ENCODE measurements around the gene AGAP2. TPM values are rescaled to one million over a fixed set of nuclear protein-coding genes. Genes with fewer than 3 reads are reported as not detected.

The AGAP2 gene
- total RNA-seq, 1 donor from 2014 or later: not detected

DNA sequence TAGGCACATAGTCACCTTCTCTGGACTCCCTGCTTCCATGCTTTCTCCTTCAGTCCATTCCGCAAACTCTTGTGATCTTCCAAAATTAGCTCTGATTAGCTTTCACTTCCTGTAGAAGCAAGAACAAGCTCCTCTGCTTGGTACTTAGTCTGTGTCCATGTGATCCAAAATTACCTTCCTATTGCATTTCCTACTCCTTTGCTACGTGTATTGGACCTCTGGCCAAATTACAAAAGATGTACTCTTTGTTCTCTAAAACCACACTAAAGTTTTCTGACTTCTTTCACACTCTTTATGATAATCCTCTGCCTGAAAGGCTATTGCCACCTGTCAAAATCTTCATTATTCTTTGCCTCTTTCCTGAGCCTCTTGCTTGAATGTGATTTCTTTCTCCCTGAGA lies 43.3 kb upstream of the AGAP2 start:
- TF ChIP-seq CTCF (IDR thresholded peaks at IDR 0.05; ENCODE audit: insufficient read depth, low read length, poor library complexity, severe bottlenecking): no peak
- no peaks in the 10 kb centered on the region for H3K36me3 ChIP-seq (ENCODE audit: control insufficient read depth, insufficient read depth, low read length)
- no peak overlapping the region for H3K4me3 ChIP-seq (ENCODE audit: low read depth, low read length)
- no peaks in the 10 kb centered on the region for H3K27me3 ChIP-seq (ENCODE audit: control insufficient read depth, insufficient read depth, low read length)
- DNase-seq (ENCODE audit: low read depth): no peak

- H3K4me3 ChIP-seq (ENCODE audit: low read depth, low read length): no peak overlapping the region
- no peak for DNase-seq (ENCODE audit: low read depth)
- H3K36me3 ChIP-seq (ENCODE audit: control insufficient read depth, insufficient read depth, low read length): no peaks in the 10 kb centered on the region
- TF ChIP-seq CTCF (IDR thresholded peaks at IDR 0.05; ENCODE audit: insufficient read depth, low read length, poor library complexity, severe bottlenecking): no peak
- no peaks in the 10 kb centered on the region for H3K27me3 ChIP-seq (ENCODE audit: control insufficient read depth, insufficient read depth, low read length)
These were observed 42.7 kb upstream of the AGAP2 start for GRCh38 chr12:57781244-57781643.

- no peaks in the 10 kb centered on the region for H3K27me3 ChIP-seq (ENCODE audit: control insufficient read depth, insufficient read depth, low read length)
- TF ChIP-seq CTCF (IDR thresholded peaks at IDR 0.05; ENCODE audit: insufficient read depth, low read length, poor library complexity, severe bottlenecking): no peak
- no peaks in the 10 kb centered on the region for H3K36me3 ChIP-seq (ENCODE audit: control insufficient read depth, insufficient read depth, low read length)
- no peak overlapping the region for H3K4me3 ChIP-seq (ENCODE audit: low read depth, low read length)
- no peak for DNase-seq (ENCODE audit: low read depth)
These were observed 41.8 kb upstream of the AGAP2 start for GRCh38 chr12:57780284-57780897.

DNA sequence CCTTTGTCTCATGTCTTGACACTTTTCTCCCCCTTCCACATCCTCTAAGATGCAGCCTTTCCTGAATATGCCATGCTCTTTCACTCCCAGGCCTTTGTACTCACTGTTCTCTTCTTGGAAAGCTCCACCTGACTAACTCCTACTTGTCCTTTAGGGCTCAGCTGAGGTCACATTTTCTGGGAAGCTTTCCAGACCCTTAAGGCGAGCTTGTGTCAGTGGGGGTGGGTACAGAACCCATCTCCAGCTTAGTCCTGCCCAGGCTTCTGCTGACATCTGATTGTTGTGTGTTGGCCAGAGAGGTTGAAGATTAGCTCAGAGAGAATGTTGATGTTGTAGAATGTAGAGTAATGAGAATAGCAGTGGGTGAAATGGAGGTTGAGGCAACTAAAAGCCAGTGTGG lies 41.2 kb upstream of the AGAP2 start:
- no peak overlapping the region for H3K4me3 ChIP-seq (ENCODE audit: low read depth, low read length)
- no peaks in the 10 kb centered on the region for H3K27me3 ChIP-seq (ENCODE audit: control insufficient read depth, insufficient read depth, low read length)
- TF ChIP-seq CTCF (IDR thresholded peaks at IDR 0.05; ENCODE audit: insufficient read depth, low read length, poor library complexity, severe bottlenecking): no peak
- DNase-seq (ENCODE audit: low read depth): no peak
- no peaks in the 10 kb centered on the region for H3K36me3 ChIP-seq (ENCODE audit: control insufficient read depth, insufficient read depth, low read length)

- Histone ChIP-seq H3K27me3 (ENCODE audit: control insufficient read depth, insufficient read depth, low read length) (no peaks in the 10 kb centered on the region), H3K4me3 (ENCODE audit: low read depth, low read length) (no peak overlapping the region), H3K36me3 (ENCODE audit: control insufficient read depth, insufficient read depth, low read length) (no peaks in the 10 kb centered on the region)
- TF ChIP-seq CTCF (IDR thresholded peaks at IDR 0.05; ENCODE audit: insufficient read depth, low read length, poor library complexity, severe bottlenecking): no peak
- no peak for DNase-seq (ENCODE audit: low read depth)
These were observed 39.4 kb upstream of the AGAP2 start for GRCh38 chr12:57777911-57778310.

- TF ChIP-seq CTCF (IDR thresholded peaks at IDR 0.05; ENCODE audit: insufficient read depth, low read length, poor library complexity, severe bottlenecking): no peak
- Histone ChIP-seq H3K4me3 (ENCODE audit: low read depth, low read length) (no peak overlapping the region), H3K36me3 (ENCODE audit: control insufficient read depth, insufficient read depth, low read length) (no peaks in the 10 kb centered on the region), H3K27me3 (ENCODE audit: control insufficient read depth, insufficient read depth, low read length) (no peaks in the 10 kb centered on the region)
- no peak for DNase-seq (ENCODE audit: low read depth)
These were observed 38.8 kb upstream of the AGAP2 start for GRCh38 chr12:57777367-57777766.

All from kidney epithelial cell (primary cell).